ENCODE results near the gene RIMKLA. TPM values are rescaled to one million over a fixed set of nuclear protein-coding genes. Genes with fewer than 3 reads are reported as not detected.

Gene RIMKLA
- total and polyA plus RNA-seq, 2 donors (not counting 3 experiments of a cell fraction or from before 2014, with no cell fraction given): 0.01 TPM; not detected in 1

GRCh38 chr1:42414551-42415496 lies 34.2 kb downstream of the RIMKLA start:
- dilution Hi-C loops (cut with MboI; ENCODE audit: extremely low pct_ligation_motif_present, low sequenced_read_pairs): no loop called here
- no peak for FAIRE-seq
- Histone ChIP-seq H3K9me3 (replicated peaks; ENCODE audit: control insufficient read depth, insufficient read depth, low read length) (no peaks in the 10 kb centered on the region), H3K4me2 (ENCODE audit: insufficient read depth, low read length) (no peak overlapping the region), H3K36me3 (ENCODE audit: control insufficient read depth in 2 of 2, extremely low read depth in 1 of 2, insufficient read depth in 2 of 2, low read length in 2 of 2) (no peaks in the 10 kb centered on the region), H3K27ac (ENCODE audit: insufficient read depth, low read depth, low read length) (no peak overlapping the region), H3K9me1 (replicated peaks; ENCODE audit: control insufficient read depth, extremely low read depth, insufficient read depth, low read length) (no peaks in the 10 kb centered on the region), H3K4me3 (replicated peaks in 1 of 3; ENCODE audit: insufficient read depth in 1 of 3, low read depth in 1 of 3, low read length in 3 of 3) (no peak overlapping the region), H3K27me3 (ENCODE audit: control insufficient read depth in 2 of 2, insufficient read depth in 2 of 2, low read length in 2 of 2) (peaks cover 10 to 15% of the 10 kb centered on the region in 2 experiments), H2AFZ (ENCODE audit: low read depth, low read length) (no peak overlapping the region), H4K20me1 (replicated peaks; ENCODE audit: control insufficient read depth, extremely low read depth, insufficient read depth, low read length) (no peaks in the 10 kb centered on the region), H3K4me1 (ENCODE audit: control insufficient read depth, extremely low read depth, insufficient read depth, low read length) (no peaks in the 10 kb centered on the region), H3K79me2 (ENCODE audit: control insufficient read depth, insufficient read depth, low read length) (no peaks in the 10 kb centered on the region), H3K9ac (replicated peaks; ENCODE audit: extremely low read depth, insufficient read depth, low read length) (no peak overlapping the region)
- intact Hi-C loops (cut with micrococcal nuclease): no loop called here
- CTCF ChIA-PET: interaction anchor here (1.8 kb wide), 1 partner anchor 115 kb away, joined by 4 read pairs; no protein-coding TSS in a partner anchor
- DNase-seq (ENCODE audit: low read depth, low spot score): no peak
- POLR2A ChIA-PET: interaction anchor here (0.6 kb wide), 1 partner anchor 30 kb away, joined by 7 read pairs; no protein-coding TSS in a partner anchor
- TF ChIP-seq MYC (IDR thresholded peaks at IDR 0.05; ENCODE audit: low read depth, low read length) (no peak), GATA2 (IDR thresholded peaks at IDR 0.05; ENCODE audit: insufficient read depth, insufficient read length, low read depth, low read length) (no peak), JUN (IDR thresholded peaks at IDR 0.05; ENCODE audit: borderline replicate concordance, insufficient read depth, insufficient read length, low read depth) (no peak), POLR2AphosphoS5 (IDR thresholded peaks at IDR 0.05; ENCODE audit: insufficient read depth, low read depth, low read length) (no peak), POLR2A (IDR thresholded peaks at IDR 0.05; ENCODE audit: low read depth, low read length) (no peak), FOS (IDR thresholded peaks at IDR 0.05; ENCODE audit: borderline replicate concordance, insufficient read depth, low read length) (no peak), MAX (IDR thresholded peaks at IDR 0.05; ENCODE audit: insufficient read depth, insufficient read length) (no peak), EZH2 (IDR thresholded peaks at IDR 0.05; ENCODE audit: borderline replicate concordance, low read depth, low read length, severe bottlenecking) (no peak)
- TF ChIP-seq, protein P1, sequence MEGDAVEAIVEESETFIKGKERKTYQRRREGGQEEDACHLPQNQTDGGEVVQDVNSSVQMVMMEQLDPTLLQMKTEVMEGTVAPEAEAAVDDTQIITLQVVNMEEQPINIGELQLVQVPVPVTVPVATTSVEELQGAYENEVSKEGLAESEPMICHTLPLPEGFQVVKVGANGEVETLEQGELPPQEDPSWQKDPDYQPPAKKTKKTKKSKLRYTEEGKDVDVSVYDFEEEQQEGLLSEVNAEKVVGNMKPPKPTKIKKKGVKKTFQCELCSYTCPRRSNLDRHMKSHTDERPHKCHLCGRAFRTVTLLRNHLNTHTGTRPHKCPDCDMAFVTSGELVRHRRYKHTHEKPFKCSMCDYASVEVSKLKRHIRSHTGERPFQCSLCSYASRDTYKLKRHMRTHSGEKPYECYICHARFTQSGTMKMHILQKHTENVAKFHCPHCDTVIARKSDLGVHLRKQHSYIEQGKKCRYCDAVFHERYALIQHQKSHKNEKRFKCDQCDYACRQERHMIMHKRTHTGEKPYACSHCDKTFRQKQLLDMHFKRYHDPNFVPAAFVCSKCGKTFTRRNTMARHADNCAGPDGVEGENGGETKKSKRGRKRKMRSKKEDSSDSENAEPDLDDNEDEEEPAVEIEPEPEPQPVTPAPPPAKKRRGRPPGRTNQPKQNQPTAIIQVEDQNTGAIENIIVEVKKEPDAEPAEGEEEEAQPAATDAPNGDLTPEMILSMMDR (IDR thresholded peaks at IDR 0.05; ENCODE audit: extremely low read depth in 1 of 2, insufficient read depth in 1 of 2, low read depth in 1 of 2, low read length in 2 of 2): no peak
- no TSS peak for BruUV-seq (replicated peaks)
